Ascending aorta (tissue), 2 donors: Measurements from ENCODE around the gene COL13A1. TPM values are rescaled to one million over a fixed set of nuclear protein-coding genes. Genes with fewer than 3 reads are reported as not detected.

Experiments
- DNase-seq, 2 donors: peaks; one replicate each; pipeline ENCODE4 v3.0.0-alpha.2; 2019; ENCODE audit warnings: low spot score in 2 of 2
- H3K27ac ChIP-seq, 2 donors: fragments of 200-600 bp; sonication (generic); one replicate each; pipeline ENCODE4 v1.5.1; 2016 to 2017; ENCODE audit warnings: mild to moderate bottlenecking in 1 of 2
- H3K27me3 ChIP-seq: fragments of 200-600 bp; sonication (generic); one replicate; pipeline ENCODE4 v1.5.1; 2017
- H3K36me3 ChIP-seq, 2 donors: fragments of 200-600 bp; sonication (generic); one replicate each; pipeline ENCODE4 v1.5.1; 2016
- H3K4me1 ChIP-seq, 2 donors: fragments of 200-600 bp; sonication (generic); one replicate each; pipeline ENCODE4 v1.5.1; 2016 to 2017; ENCODE audit warnings: mild to moderate bottlenecking in 1 of 2
- H3K4me3 ChIP-seq, 2 donors: fragments of 200-600 bp; sonication (generic); one replicate each; pipeline ENCODE4 v1.5.1; 2016 to 2017; ENCODE audit warnings: mild to moderate bottlenecking in 1 of 2
- H3K9me3 ChIP-seq, 2 donors: fragments of 200-600 bp; sonication (generic); one replicate each; pipeline ENCODE4 v1.5.1; 2016
- intact Hi-C: fragments of 100-400 bp; cut with DNase I; formaldehyde crosslinking; loops from one replicate; pipeline ENCODE4 v1.15.1; 2023
- total RNA-seq: library from RNA; depleted of rRNA; stranded (reverse); fragments of >200 nt; gene quantifications from one replicate; pipeline ENCODE4 v1.1.0, GENCODE V29; 2016
- TF ChIP-seq, protein P1 (sequence below), 3 experiments: fragments of 200-600 bp in 2 of 3; fragments of 450-650 bp in 1 of 3; sonication (generic) in 2 of 3; IDR thresholded peaks; one replicate each; pipeline ENCODE4 v1.5.1; 2016 to 2019; ENCODE audit warnings: antibody characterized with exemption in 3 of 3, mild to moderate bottlenecking in 1 of 3, moderate library complexity in 1 of 3

The COL13A1 gene
- total RNA-seq, 1 donor from 2014 or later = 8.0 TPM

DNA sequence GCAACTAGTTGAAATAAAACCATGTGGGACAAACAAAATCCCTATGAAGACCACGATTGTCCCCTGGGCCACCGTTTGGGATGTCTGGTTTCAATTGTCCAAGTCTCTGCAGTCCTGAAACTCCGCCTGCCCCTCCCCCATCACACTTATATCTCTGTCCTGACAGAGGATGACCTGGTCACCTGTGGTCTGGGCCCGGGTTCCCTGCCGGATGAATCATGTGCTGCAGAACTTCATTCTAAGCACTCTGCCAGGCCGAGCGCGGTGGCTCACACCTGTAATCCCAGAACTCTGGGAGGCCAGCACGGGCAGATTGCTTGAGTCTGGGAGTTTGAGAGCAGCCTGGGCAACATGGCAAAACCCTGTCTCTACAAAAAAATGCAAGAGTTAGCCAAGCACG, 91.1 kb downstream of the COL13A1 start:
- DNase-seq = no peak
- TF ChIP-seq, protein P1, sequence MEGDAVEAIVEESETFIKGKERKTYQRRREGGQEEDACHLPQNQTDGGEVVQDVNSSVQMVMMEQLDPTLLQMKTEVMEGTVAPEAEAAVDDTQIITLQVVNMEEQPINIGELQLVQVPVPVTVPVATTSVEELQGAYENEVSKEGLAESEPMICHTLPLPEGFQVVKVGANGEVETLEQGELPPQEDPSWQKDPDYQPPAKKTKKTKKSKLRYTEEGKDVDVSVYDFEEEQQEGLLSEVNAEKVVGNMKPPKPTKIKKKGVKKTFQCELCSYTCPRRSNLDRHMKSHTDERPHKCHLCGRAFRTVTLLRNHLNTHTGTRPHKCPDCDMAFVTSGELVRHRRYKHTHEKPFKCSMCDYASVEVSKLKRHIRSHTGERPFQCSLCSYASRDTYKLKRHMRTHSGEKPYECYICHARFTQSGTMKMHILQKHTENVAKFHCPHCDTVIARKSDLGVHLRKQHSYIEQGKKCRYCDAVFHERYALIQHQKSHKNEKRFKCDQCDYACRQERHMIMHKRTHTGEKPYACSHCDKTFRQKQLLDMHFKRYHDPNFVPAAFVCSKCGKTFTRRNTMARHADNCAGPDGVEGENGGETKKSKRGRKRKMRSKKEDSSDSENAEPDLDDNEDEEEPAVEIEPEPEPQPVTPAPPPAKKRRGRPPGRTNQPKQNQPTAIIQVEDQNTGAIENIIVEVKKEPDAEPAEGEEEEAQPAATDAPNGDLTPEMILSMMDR (IDR thresholded peaks at IDR 0.05) = no peak
- Histone ChIP-seq H3K4me3 (no peak overlapping the region), H3K9me3 (no peaks in the 10 kb centered on the region), H3K27ac (no peak overlapping the region), H3K36me3 (peaks cover 0 to 14% of the 10 kb centered on the region in 2 donors), H3K4me1 (no peaks in the 10 kb centered on the region), H3K27me3 (no peaks in the 10 kb centered on the region)
- intact Hi-C loops = no loop called here

DNA sequence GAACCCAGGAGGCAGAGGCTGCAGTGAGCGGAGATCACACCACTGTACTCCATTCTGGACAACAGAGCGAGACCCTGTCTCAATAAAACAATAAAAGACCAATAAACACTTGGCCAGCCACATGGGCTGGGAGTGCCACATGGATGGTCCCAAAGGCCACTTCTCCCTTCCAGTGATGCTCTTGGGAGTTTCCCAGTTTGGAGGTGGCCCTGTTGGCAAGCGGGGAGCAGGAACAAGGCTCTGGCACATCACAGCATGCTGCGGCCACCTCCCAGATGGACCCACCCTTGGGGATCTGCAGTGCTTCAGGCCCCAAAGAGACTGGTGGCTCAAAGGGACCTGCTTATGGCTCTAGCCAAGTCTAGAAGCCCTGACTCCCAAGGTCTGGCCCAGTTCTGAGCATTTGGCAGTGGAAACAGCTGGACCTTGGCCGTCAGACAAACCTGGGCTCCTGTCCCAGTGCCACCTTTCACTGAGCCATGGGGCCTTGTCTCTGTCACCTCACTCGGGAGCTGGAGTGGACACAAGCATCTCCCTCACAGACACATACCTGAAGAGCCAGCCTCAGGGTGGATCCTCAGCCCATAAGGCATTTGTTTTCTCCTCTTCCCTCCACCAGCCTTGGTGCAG, 91.7 kb downstream of the COL13A1 start:
- TF ChIP-seq, protein P1 (IDR thresholded peaks at IDR 0.05) = no peak
- H3K9me3 ChIP-seq = no peaks in the 10 kb centered on the region
- no peak overlapping the region for H3K27ac ChIP-seq
- intact Hi-C loops = no loop called here
- H3K4me1 ChIP-seq = no peaks in the 10 kb centered on the region
- peaks cover 0 to 11% of the 10 kb centered on the region in 2 donors for H3K36me3 ChIP-seq
- no peak for DNase-seq
- no peak overlapping the region for H3K4me3 ChIP-seq
- H3K27me3 ChIP-seq = no peaks in the 10 kb centered on the region

DNA sequence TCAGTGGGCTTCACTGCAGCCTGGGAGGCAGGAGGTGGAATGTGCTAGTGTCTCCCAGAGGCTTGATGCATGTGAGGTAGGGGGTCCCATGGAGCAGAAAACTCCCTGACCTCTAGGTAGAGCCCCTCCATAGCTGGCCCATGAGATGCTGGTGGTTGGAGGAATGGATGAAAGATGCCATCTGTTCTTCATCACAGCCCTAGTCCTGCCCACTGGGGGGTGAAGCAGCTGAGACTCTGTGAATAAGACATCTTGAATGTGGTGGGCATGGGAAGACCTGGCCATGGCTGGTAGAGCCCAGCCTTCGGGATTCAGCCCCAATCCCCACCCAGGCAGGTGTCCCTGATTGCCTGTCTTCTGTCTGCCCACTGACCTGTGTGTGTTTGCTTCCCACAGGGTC, 92.5 kb downstream of the COL13A1 start:
- no peak overlapping the region for H3K27ac ChIP-seq
- TF ChIP-seq, protein P1 (IDR thresholded peaks at IDR 0.05) = no peak
- H3K9me3 ChIP-seq = no peaks in the 10 kb centered on the region
- H3K4me3 ChIP-seq = no peak overlapping the region
- H3K27me3 ChIP-seq = no peaks in the 10 kb centered on the region
- DNase-seq = no peak
- intact Hi-C loops = no loop called here
- H3K4me1 ChIP-seq = no peaks in the 10 kb centered on the region
- H3K36me3 ChIP-seq = peaks cover 0 to 10% of the 10 kb centered on the region in 2 donors

DNA sequence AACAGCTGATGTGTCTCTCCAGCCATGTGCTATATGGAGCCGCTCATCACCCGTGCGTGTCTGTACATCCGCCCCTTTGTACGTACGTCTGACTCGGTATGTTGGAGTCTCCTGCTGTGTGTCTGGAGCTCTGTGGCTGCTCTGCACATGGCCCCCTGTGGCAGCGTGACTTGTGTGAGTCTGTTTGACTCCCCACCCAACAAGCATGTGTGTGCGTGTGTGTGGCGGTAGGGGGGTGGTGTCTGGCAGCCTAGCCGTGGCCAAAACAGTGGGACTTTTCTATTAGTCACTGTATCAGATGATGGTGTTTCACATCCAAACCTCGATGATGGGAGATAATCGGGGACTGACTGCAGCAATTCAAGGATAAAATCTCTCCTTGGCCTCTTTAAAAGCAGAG, 94.1 kb downstream of the COL13A1 start:
- no peak for DNase-seq
- Histone ChIP-seq H3K4me1 (no peaks in the 10 kb centered on the region), H3K27me3 (no peaks in the 10 kb centered on the region), H3K36me3 (peaks cover 0 to 5% of the 10 kb centered on the region in 2 donors), H3K27ac (no peak overlapping the region), H3K4me3 (no peak overlapping the region), H3K9me3 (no peaks in the 10 kb centered on the region)
- TF ChIP-seq, protein P1 (IDR thresholded peaks at IDR 0.05) = no peak
- intact Hi-C loops = no loop called here

DNA sequence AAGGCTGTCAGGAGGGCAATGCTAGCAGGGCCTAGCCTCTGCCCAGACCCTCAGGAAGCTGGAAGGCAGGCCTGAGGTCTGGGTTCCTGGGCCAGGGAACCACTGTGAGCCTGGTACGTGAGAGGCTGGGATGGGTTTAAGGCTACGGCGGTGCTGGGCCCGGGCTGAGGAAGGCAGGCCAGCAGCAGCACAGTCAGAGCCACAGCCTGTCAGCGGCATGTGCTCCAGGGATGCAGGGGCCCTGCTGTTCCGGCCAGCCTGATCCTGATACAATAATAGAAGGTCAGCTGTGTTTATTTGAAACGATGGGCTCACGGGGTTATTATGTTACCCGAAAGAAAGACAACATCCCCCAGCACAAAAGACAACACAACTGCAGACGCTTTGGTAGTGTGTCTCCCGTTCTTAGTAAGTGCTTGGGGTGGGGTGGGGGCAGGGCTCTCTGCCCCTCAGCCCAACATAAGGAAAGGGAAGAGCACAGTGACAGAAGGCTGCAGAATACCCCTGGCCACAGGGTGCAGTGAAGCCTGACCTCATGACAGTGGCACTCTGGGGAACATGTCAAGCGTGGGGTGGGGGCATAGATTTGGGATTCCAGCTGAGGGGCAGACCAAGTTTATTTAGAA, 95.0 kb downstream of the COL13A1 start:
- Histone ChIP-seq H3K4me1 (no peaks in the 10 kb centered on the region), H3K4me3 (no peak overlapping the region), H3K27ac (no peak overlapping the region), H3K36me3 (peaks cover 0 to 5% of the 10 kb centered on the region in 2 donors), H3K27me3 (no peaks in the 10 kb centered on the region), H3K9me3 (no peaks in the 10 kb centered on the region)
- TF ChIP-seq, protein P1 (IDR thresholded peaks at IDR 0.05) = no peak
- intact Hi-C loops = no loop called here
- no peak for DNase-seq
